COLO829 (cell line): ENCODE measurements around the gene LRRC56.

Source experiments
- DNase-seq: peaks from one replicate; pipeline ENCODE4 v3.0.0; 2012; ENCODE audit warnings: low spot score

The LRRC56 gene

DNA sequence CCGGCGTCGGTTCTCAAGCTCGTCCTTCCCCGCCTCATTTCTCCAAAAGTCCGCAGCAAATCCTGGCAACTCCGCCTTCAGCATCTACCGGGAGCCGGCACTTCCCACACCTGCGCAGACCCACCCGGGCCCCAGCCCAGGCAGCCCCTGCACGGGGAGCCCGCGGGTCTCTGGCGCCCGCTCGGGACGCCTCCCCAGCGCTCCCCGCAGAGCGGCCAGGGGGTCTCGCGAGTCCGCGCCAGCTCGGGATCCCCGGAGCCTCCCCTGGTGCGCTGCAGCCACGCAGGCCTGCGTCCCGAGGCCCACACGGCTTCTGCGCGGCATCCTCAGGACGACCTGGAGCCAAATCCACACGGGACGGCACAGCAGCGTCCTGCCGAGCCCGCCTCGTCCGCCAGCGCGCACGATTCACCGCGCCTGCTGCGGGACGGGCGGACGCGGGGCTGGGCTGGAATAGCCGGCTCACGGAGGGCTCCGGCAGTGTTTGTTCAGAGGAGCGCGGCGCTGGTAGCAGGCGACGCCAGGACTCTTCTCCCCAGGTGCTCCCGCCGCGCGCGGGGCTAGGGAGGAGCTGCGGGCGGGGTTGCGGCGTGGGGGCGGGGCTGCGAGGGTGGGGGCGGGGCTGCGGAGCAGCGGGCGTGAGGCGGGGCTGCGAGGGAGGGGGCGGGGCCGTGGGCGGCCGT is 38.1 kb downstream of the LRRC56 start:
- DNase-seq = no peak

- DNase-seq = peak; percentile 98
These were observed 38.9 kb downstream of the LRRC56 start, which contains the start of gene PHRF1 for GRCh38 chr11:575996-576768. Gene PHRF1, plus strand, starts transcription at chr11:576470. Its CDS starts 5,043 bp downstream, at chr11:581513.

- no peak for DNase-seq
These were observed 39.7 kb downstream of the LRRC56 start for GRCh38 chr11:576811-577610.

DNA sequence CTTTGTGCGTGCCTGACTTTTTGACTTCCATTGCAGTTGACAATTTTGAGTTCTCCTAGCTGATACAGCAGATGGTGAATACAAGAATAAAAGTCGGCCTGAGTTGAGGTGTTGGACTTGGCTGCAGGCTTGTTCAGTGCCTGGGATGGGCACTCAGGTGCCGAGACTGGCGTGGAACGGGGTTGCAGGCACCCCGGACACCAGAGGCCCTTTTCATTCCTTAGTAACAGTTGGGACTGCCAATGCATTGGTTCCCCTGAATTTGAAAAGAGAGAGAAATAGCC is 40.2 kb downstream of the LRRC56 start:
- DNase-seq = no peak

GRCh38 chr11:578276-579035 is 41.1 kb downstream of the LRRC56 start:
- DNase-seq = no peak

GRCh38 chr11:579830-580601 is 42.7 kb downstream of the LRRC56 start:
- DNase-seq = no peak

GRCh38 chr11:581342-581741 is 44.0 kb downstream of the LRRC56 start:
- DNase-seq = no peak

- DNase-seq = no peak
These were observed 44.4 kb downstream of the LRRC56 start for GRCh38 chr11:581752-582151.

DNA sequence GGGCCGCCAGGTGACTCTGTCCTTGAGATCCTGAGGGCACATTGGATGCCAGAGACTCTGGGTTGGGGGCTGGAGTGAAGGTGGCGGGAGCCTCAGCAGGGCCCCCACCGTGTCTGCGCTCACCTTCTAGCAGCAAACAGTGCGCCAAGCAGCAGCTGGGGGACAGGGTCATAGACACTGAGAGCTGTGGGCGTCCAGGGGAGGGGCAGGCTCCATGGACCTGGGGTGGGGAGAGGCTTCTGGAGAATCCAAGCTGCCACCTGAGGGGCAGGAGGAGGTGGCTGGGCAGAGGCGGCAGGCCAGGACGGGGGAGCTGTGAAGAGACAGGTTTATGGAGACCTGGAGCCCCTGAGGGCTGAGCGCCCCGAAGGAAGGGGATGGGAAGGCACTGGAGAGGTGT is 47.0 kb downstream of the LRRC56 start:
- DNase-seq = no peak

GRCh38 chr11:586376-587316 is 49.3 kb downstream of the LRRC56 start:
- DNase-seq = no peak

DNA sequence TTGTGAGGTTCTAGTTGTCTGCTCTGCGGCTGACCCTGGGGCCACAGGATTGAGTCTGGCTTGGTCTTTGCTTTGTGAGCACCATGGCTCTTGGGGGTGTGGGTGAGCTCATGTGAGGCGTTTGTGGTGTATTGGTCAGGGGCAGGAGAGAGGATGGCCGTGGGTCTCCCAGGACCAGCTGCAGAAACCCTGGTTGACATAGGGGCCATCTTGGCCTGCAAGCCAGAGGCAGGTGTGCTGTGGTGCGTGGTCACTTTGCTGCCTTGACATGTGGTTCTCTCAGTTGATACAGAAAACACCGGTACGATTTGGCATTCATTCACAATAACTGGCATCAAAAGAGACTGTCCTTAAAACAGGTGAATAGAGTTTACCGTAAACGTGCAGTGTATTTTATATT is 50.2 kb downstream of the LRRC56 start:
- DNase-seq = no peak

DNA sequence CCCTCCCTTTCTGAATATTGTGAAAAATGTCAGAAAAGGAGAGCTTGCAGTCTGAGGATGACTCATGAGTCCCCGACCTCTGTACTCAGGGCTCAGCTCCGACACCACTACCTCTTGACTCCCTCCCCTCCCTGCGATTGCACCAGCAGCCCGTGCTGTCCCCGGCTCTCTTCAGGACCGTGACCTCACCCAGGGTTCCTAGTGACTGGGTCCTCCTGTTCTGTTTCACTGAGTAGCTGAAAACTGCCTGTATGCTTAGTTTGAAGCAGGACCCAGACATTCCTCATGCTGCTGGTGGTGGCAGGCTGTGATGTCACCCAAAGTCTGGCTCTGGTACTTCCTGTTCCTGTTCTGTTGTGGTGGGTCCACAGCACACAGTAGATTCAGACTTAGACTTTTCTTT is 50.7 kb downstream of the LRRC56 start:
- no peak for DNase-seq

DNA sequence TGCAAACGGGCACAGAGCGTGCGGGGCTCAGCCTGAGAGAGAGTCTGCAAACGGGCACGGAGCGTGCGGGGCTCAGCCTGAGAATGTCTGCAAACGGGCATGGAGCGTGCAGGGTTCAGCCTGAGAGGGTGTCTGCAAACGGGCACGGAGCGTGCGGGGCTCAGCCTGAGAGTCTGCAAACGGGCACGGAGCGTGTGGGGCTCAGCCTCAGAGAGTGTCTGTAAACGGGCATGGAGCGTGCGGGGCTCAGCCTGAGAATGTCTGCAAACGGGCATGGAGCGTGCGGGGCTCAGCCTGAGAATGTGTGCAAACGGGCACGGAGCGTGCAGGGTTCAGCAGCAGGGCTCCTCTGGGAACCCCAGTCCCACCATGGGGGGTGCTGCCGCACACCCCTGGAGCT is 52.5 kb downstream of the LRRC56 start:
- no peak for DNase-seq

GRCh38 chr11:590997-591396 is 53.7 kb downstream of the LRRC56 start:
- DNase-seq = no peak

DNA sequence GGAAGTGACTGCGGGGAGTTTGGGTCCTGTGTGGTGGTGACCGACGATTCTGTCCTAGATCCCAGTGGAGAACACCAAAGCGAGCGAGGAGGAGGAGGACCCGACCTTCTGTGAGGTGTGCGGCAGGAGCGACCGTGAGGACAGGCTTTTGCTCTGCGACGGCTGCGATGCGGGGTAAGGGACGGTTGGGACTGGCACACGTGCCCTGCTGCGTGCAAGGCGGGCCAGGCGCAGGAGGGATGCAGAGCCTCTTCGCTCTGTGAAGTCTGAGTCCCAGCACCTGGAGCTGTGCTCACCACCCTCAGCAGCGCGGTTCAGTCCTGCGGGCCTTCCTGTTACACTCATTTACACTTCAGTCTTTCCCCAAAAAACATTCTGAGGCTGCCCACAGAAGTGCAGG is 55.2 kb downstream of the LRRC56 start:
- no peak for DNase-seq

DNA sequence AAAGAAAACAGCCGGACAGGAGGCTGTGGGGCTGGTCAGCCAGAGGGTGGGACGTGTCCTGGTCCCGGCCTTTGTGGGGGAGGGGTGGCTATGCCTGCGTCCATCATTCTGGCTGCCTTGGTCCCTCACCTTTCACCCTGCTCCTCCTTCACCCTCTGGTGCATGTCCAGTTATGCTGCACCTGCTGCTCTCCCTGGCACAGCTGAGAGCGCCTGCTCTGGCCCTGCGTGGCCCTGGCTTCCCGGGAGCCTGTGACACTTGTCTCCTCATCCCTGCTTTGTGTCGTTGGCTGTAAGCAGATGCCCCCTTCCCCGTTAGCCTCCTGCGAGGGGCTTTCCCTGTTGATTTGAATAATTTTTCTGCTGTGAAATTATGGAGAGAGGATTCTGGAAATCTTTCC is 55.6 kb downstream of the LRRC56 start:
- DNase-seq = no peak

- no peak for DNase-seq
These were observed 56.0 kb downstream of the LRRC56 start for GRCh38 chr11:593347-593746.

GRCh38 chr11:595400-595799 is 58.1 kb downstream of the LRRC56 start:
- no peak for DNase-seq

DNA sequence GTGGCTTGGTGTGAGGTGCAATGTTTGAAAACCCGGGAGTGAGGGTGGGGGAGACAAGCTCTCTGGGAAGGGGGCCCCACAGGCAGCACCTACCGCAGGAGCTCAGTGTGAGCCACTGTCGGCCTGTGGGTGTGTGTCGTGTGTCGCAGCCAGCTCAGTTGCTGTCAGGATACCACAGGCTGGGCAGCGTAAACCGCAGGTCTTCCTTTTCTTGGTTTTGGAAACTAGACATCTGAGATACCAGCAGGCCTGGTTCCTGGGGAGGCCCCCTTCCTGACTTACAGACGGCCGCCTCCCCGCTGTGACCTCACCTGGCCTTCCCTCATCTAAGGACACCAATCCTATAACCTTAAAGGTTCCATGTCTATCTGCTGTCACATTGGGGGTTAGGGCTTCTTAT is 59.0 kb downstream of the LRRC56 start:
- no peak for DNase-seq

- no peak for DNase-seq
These were observed 59.9 kb downstream of the LRRC56 start for GRCh38 chr11:597166-597725.
